ENCODE results near the gene NEO1.

NEO1 gene

DNA sequence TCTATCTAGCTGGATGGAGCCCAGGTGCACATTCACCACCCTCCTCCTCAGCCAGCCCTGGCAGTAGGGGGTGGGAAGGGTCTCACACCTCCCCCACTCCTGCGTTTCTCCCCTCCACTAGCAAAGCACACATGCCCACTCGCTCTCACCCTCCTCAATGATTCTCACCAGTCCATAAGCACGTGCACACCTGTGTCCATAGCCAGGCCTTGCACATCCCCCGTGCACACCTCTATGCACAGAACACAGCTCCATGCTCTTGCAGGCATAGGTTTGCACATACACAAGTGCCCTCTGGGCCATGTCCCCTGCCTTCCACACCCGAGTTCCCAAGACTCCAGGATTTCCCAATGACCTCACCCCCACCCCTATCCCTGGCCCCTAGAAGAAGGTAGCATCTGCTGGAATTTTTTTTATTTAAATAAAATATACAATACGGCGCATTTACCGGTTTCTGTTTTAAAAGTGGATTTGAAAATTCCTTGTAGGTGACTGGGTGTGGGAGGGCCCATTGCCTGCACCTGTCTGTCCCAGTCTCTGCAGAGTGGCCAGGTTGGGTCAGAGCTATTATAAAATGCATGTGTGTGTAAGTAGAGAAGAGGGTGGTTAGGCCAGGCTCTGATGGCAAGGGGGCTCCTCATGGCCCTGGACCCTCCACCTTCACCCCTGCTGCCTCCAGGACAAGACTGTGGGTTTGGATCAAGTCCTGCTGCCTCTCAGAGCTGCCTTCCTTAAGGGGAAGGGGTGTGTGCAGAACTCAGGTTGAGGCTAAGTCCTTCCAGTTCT, 267.4 kb downstream of the NEO1 start:
- no peak for DNase-seq

DNA sequence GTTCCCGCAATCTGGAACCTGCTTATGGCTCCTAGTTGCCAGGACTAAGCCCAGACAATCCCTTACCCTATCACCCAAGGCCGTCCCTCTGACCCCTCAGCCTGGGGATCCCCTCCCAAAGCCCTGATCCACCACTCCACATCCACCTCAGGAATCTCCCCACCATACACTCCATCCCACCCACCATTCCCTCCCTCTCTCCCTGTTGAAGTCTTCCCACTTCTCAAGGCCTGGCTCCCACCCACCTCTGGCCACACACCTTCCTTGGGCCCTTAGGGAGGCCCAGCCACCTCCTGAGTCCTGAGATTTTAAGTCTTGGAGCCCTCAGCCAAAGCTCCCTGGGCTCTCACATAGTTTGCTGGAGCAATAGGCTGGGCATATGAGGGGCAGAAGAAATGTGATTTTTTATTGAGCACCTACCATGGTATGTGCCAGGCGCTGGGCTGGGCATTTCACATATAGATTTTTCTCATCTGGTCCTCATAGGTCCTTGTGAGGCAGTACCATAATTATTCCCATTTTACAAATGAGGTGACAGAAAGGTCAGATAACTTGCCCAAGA, 268.4 kb downstream of the NEO1 start:
- DNase-seq = no peak

DNA sequence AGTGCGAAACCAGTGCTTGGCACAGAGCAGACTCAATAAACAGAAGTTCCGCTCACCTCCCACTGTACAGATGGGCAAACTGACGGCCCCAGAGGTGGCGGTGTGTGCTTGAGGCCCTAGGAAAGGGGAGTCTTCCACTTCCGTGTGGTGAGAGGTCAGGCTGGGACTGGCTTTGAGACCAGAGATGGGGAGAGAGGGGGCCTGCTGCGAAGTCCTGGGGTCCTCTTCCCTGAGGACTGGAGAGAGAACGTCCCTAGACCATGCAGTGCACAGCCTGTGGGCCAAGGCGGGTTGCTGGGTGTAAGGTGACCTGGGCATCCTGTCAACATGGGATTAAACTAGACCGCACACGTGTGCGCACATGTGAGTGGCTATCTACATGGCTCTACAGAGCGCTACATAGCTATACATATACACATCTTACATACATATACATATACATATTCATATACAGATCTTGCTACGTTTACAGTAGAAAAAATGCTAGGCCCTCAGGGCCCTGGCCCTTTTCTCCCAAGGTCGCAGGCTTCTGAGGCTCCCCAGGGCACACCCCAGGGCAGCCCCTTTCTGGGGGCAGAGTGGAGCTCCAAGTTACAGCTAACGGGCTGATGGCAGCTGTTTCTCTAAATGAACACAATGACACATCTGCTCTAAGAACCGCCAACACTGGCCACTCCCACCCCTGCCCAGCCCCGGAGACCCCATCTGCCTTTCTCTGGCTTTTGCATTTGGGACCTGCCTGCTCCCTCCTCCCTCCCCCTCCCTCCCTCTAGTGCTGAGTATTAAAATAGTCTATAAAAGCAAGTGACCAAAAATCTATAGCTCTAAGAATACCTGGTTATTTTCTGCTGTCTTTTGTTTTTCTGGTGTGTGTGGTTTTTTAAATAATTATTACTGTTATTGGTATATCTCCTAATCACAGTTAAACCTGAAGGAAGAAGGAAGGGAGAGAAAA, 269.5 kb downstream of the NEO1 start:
- no peak for DNase-seq

DNA sequence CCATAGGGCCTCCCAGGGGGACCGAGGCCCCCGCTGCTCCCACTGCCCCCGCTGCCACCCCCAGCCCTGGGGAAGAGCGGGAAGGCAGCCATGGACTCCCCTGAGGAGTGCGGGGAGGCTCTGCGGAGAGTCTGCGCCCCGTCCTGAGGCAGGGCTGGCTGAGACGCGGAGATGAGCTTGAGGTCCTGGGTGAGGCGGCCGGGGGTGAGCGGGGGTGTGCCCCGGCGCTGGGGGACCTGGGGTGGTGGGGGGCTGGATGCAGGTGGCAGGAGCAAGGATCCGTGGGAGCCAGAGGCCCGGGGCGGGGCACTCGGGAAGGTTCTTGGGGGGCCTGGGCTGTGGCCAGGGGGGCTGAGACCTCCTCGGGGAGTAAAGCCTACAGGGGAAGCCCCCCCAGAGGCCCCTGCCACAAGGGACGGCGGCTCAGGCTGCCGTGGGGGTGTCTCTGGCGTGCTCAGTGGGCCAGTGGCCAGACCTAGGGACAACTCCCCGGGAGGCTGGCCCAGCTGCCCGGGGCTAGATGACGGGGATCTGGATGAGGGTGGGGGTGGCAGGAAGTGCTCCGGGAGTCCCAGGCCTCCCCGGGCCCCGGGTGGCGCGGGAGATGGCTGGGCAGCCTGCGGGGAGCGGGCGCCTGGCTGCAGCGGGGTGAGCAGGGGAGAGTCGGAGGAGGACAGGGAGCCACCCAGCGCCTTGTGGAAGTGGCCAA, 270.6 kb downstream of the NEO1 start:
- no peak for DNase-seq

DNA sequence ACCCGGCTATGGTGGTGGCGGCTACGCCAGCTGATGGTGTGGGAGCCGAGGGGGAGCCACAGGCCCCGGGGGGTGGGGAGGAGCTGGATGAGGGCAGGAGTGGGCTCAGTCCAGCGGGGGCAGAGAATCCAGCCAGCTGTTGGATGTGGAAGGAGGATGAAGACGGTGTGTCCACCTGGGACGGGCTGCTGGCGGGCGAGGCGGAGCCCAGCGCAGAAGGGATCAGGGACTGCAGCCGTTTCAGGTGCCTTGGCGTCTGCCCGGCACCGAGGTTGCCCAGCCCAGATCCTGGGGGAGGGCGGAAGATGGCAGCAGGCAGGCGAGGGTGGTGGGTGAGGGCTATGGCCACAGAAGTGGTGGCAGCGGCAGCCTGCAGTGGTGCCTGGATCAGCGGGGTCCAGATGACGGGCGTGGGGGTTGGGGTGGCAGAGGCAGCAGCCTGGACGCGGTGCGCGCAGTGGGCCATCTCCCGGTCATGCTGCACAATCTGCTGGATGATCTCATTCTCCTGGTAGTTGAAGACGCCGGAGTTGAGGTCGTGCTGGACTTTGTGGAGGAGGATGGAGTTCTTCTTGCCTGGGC, 271.2 kb downstream of the NEO1 start:
- DNase-seq = no peak

DNA sequence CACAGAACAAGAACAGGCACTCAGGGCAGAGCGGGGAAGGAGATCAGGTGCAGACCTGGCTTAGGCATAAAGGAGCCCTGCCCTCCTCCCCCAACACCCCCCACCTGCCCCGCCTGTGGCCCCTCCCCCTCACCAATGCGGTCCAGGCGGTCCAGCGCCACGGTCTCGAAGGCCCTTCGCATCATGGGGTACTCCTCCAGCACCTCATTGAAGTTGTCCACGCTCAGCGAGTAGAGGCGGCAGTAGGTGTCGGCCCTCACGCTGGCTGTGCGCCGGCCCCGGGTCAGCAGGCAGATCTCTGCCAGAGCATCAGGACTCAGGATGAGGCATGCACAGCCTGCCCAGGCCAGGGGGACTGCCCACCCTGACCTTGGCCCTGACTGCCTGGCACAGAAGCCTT, 271.7 kb downstream of the NEO1 start:
- no peak for DNase-seq

DNA sequence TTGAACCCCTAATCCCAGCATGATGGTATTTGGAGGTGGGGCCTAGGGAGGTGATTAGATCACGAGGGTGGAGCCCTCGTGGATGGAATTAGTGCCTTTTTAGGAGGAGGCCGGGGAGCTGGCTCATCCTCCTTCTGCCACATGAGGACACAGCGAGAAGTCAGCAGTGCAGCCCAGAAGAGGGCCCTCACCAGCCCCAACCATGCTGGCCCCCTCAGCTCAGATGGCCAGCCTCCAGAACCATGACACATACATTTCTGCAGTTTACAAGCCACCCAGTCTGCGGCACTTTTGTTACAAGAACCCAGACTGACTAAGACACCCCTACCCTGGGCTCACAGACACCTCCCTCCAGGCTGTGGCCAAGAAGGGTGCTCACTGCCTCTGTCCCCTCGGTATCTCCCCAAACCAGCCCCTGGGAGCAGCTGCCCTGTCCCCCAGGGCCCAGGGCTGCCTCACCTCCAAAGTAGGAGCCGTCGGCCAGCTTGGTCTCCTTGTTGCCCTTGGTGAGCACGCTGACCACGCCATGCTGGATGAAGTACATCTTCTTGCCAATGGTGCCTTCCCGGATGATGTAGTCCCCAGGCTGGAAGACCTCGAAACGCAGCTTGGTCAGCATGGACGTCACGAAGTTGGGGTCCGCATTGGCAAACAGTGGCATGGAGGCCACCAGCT, 272.4 kb downstream of the NEO1 start:
- DNase-seq = no peak

DNA sequence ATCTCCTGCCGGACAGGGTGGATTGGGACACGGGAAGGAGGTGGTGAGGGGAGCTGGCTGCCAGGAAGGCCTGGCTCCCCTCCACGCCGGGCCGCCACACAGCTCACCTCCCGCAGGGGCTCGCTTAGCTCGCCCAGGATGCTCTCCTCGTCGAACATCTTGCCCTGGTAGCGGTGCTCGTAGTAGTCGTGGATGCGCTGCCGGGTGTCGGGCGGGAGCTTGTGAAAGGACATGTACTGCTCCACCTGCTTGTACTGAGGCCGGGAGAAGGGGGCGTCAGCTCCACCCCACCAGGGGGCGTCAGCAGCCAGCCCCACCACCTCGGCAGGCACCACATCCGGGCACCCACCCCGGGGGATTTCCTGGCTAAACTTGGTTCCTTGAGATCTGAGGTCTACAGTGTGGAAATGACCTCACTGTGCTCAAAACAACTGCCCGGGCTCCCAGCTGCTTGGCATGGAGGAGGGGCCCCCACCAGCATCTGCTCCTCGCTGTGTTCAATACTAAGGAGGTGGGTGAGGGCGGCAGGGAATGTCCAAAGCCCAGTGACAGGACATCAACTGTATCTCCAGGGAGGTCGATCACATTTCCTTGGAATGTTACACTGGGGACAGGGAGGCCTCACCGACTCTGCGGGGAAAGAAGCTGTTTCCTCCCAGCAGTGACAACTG, 273.1 kb downstream of the NEO1 start:
- DNase-seq = no peak

DNA sequence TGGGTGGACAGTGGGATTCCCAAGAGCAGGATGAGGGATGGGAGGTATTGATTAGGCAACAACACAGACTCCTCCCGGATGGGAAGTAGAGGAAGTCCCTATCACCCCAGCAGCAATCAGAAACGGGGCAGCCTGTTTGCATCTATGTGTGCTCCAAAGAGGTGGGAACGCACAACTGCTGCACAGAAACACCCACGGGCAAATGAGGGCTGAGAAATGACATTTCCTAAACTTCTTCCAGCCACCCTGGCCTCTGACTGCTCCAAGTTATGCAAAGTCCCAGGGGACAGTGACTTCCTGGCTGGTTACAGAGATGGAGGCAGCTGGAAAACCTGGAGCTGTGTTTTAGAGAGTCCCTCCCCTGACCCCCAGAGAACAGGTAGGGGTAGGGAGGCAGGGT, 273.9 kb downstream of the NEO1 start:
- no peak for DNase-seq

DNA sequence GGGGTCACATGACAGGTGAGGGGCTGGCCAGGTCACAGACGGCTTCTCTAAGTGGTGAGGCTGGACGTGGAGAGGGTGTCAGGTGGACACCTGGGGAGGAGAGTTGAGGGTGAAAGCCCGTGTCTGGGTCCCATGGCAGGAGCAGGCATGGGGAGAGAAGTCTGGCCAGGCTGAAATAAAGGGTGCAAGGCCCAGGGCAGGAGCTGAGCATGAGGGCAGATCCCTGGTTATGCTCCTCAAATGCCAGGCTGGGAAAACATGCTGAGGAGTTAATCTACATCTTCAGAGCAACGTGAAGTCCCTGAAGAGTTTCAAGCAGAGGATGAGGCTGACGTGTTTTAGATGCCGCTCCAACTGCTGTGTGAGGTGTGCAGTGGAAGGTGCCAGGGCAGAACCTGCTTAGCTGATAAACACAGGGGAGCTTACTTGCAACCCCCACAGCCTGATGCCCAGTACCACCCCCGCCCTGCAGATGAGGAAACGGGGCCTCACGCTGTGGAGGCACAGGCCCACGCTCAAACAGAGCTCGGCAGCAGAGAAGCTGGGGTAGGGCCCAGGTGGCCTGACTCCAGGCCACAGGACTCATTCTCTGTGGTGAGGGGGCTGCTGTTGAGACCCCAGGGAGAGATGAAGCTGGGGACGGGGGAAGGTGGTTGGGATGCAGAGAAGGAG, 276.0 kb downstream of the NEO1 start:
- no peak for DNase-seq

DNA sequence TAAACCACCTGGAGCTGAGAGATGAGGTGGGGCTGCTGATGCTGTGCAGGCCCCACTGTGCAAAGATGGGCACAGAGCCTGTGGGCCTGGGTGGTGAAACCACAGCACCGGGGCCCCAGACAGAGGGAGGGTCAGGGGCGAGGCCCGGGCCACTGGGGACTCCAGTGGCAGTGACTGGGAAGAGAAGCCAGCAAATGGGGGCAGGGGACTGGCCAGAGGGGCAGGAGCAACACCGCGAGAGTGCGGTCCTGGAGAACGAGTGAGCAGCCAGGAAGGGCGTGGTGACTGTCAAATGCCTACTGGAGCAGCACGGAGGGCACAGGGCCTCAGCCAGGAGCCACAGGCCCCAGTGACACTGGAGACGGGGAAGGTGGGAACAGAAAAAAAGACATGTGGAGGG, 276.7 kb downstream of the NEO1 start:
- DNase-seq = no peak

DNA sequence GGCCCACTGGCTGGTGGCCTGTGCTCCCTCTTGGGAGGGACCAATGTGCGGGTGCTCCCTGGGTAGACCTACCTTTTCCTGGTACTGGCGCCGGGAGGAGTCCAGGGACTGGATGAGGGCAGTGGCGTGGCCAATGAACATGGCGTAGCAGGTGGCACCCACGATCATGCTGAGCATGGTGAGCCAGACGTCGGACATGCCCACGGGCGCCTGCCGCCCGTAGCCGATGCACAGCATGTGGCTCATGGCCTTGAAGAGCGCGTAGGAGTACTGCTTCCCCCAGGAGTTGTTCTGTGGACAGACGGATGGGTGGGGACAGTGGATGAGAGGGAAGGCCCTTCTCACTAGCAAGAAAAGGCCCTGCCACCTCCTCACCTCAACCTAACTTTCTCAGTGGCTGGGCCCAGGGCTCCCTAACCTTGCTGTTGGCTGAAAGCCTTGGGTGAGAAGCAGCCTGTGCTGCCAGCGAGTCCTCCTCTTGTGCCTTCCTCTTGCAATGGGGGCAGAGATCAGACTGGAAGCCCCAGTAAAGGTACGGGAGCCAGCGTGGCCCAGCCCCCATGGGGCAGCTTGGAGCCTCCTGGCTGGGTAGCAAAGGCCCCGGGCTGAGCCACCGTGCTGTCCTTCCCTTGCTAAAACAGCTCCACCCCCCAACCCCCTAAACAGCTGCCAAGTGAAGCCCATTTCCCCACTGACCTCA, 277.4 kb downstream of the NEO1 start:
- no peak for DNase-seq

DNA sequence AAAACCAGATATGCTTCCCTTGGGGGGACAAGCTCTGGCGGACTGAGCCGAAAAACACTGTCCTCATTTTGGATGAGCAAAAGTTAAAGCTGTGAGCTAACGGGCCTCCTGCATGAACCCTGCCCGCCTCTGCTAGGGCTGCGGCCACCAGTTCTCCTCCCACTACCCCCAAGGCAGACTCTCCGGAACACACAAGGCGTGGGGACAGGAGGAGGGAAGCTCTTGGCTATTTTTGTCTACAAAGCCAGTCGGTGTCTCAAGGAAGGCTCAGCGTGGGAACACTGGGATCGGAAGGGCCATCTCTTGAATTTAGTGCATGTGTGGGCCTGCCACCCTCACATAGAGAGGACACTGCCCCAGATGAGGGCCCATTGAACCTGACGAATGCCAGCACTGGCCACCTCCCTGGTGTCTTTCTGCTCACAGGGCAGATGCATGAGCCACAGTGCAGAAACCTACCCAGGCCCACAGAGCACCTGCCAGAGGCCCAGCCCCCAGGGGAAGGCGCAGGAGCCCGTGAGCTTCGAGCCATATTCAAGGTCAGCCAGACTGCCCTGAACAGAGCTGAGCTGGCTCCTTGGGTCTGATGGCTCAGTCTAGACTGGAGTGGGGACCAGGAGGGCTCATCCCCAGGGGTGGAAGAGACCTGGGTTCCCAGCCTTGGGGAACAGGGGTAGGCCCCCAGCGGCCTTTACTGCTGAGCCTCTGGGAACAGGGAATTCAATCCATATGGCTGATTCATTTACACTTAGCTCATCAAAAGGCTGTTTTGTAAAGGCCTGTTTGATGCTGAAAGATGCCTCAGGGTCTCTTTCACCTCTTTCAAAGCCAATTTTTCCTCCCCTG, 278.2 kb downstream of the NEO1 start:
- DNase-seq = no peak

DNA sequence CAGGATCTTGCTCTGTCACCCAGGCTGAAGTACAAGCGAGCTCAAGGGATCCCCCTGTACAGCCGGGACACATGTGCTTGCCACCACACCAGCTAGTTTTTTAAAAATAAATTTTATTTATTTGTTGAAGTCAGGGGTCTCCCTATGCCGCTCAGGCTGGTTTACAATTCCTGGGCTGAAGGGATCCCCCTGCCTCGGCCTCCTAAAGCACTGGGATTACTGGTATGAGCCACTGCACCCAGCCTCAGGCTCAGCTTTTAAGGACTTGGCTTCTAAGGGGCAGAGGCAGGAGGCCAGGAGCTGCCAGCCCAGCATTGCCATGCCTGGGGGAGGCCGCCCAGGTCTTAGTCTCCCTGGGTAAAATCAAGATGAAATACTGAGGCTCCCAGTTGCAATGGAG, 279.2 kb downstream of the NEO1 start:
- DNase-seq = no peak

DNA sequence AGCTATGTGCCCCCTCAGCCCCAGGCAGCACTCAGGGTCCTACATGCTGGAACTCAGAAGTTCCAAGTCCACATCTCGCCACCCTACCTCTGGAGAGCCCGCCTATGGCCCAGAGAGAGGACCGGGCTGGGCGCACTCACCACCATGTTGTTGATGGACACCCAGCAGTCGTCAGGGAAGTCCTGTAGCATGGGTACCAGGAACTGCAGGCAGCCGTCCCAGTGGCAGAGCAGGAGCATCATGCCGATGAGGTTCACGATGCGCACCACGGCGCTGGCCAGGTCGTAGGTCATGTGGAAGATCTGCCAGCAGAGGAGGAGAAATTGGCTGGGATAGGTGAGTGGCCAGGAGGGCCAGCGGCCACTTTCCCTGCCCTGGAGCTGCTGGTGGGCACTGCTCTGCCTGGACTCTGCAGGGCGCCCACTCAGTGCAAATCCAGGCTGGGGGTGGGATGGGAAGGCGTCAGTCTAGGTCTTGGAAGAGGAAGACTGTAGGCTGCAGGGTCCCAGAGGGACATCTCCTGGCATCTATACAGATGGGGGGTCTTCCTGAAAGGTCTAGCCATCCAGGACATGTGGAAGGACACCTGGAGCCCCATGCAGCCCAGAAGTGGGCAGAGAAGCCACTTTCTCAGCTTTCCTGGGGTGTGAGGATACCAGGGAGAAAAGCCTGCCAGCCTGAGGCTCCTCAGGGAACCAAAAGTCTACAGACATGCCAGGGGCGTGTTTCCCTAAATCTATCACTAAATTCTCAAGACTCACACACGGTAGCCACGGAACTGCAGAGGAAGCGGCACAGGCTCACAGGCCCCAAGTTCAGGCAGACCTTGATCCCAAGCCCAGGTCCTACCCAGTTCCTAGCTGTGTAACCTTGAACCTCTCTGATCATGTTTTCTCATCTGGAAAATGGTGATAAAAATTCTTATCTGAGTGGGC, 280.0 kb downstream of the NEO1 start:
- DNase-seq = no peak

DNA sequence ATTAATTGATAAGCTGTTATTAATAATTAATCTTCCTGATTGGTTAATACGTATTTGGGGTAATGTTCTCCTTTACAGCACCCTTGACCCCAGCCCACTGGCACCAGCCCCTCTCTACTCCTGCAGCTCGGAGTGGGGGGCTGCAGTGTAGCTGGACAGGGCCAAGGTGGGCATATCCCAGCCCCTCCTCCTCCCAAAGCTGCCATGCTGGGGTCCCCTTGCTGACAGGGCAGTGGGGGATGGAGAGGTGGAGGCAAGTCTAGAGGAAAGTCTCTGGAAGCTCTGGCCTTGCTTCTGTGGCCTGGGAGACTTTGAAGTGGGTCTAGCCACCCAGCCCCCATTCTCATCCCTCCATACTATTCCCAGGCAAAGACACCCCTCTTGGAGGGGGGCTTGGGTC, 280.7 kb downstream of the NEO1 start:
- DNase-seq = no peak

DNA sequence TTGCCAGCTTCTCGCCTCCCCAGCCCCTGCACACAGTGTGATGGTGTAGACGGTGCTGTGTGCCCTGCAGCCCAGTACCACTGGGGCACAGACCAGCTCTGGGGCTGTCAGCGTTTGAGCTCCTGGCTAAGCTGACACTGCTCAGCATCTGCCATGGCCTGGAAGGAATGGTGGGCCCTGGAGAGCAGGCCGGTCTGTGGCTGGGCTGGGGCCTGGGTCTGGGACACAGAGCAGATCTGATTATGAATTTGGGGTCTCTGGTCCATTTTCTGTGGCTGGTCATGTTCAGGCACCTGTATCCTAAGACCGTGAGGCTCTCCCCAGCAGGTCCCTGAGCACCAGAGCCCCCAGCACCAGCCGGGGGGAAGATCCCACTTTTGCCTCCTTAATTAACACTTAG, 281.8 kb downstream of the NEO1 start:
- no peak for DNase-seq

DNA sequence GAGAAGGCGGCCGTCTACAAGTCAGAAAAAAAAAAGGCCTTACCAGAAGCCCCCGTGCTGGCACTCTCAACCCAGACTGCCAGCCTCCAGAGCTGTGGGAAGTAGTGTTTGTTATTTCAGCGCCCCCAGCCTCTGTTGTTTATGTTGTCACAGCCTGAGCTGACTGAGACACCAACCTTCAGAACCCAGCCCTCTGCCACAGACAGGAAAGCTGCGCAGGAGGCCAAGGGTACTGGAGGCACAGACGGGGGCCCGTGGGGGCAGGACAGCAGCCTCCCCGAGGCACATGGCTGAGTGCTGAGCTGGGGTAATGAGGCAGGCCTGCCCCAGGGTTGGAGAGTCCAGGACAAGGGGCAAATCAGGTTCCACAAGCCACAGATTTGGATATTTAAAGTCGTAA, 282.8 kb downstream of the NEO1 start:
- DNase-seq = no peak

Data from NCI-H187 treated with DMSO at 0.1 percent for 48 hours (cell line).